GM19238 (cell line): ENCODE measurements around the gene LYST.
"Not testable (repeated sequence)": the region's sequence is repeated elsewhere in the genome, so short reads cannot be mapped to it uniquely, and the experiment has no call there.

Experiments
- DNase-seq: peaks from one replicate; pipeline ENCODE4 v3.0.0; 2011; ENCODE audit warnings: low spot score; ENCODE audit not compliant: insufficient read length

Gene LYST

DNA sequence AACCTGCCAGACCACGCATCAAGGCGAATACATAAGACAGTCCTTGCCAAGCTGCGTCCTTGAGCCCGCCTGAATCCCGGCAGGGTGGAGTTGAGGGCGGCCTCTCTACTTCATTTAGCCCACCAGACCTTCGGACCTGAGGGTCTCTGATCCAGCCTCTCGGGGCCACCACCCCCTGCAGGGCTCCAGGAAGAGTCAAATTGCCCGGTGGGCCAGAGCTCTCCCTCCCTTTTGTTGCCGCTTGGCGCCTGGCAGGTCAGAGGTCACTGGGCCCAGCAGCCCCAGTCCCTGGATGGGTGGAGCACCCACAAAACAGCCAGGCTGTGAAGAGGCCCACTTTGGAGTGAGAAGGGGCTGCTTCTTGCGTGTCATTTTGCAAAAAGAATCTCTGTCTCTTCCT lies 226.1 kb downstream of the LYST start:
- DNase-seq, result no peak

DNA sequence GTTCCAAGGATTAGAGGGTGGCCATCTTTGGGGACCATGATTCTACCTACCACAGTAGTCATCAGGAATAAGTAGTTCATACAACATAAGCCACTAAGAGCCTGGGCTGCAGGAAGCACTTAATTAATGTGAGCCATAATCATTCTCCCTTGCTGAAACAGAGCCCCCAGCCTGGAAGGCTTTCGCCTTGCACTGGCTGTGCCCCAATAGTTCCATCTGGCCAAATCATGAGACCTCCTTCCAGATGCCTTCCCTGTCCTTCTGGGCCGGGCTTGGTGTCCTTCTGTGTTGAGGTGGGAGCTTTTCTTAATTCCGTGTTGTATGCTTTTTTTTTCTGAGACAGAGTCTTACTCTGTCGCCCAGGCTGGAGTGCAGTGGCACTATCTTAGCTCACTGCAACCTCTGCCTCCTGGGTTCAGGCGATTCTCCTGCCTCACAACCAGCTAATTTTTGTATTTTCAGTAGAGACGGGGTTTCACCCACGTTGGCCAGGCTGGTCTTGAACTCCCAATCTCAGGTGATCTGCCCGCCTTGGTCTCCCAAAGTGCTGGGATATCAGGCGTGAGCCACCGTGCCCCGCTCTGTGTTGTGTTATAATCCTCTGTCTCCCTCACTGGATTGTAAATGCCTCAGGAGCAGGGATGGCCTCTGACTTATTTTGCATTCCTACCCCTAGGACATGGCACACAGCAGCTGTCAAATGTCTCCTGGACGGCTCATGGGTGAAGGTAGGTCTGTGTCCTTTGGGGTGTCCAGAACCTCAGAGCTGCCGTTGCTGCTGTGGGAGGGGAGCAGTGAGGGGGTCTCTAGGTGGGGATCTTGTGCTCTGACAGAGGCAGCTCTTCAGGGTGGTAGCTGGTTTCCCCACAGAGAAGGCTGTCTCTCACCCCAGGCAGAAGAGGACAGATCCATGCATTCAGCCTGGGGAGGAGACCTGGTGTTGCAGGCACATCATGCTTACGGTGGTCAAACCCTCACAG lies 227.2 kb downstream of the LYST start:
- DNase-seq, result no peak

DNA sequence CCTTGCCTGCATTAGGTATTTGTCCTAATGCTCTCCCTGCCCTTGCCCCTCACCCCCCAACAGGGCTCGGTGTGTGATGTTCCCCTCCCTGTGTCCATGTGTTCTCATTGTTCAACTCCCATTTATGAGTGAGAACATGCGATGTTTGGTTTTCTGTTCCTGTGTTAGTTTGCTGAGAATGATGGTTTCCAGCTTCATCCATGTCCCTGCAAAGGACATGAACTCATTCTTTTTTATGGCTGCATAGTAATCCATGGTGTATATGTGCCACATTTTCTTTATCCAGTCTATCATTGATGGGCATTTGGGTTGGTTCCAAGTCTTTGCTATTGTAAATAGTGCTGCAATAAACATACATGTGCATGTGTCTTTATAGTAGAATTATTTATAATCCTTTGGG lies 228.1 kb downstream of the LYST start:
- DNase-seq, result not testable (repeated sequence)

DNA sequence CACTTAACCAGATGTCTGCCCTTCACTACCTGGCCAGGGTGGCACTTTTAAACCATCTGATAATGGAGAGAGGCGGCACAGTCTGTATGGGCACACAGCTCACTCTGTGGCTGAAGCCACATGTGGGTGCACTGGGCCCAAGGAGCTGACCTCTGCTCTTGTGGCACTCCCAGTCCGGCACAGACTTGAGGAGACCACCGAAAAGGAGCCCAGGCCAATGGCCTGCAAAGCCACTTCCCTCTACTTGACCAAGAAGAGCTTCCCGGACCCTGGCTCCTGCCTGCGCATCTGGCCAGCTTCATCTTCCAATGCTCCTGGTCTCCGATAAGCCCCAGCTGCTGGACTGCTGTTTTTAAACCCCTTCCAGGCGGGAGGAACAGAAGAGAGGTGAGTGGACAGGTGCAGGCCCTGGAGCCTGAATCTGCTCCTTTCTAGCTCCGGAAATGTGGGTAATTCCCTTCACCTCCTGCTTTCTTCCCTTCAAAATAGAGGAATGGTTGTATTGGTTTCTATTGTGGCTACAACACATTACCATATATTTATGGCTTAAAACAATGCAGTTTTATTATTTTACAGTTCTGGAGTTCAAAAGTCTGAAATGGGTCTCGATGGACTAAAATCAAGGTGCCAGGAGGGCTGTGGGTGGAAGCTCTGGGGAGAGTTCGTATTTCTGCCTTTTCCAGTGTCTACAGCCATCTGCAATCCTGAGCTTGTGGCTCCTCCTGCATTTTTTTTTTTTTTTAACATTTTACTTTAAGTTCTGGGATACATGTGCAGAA lies 228.8 kb downstream of the LYST start:
- DNase-seq, result no peak

DNA sequence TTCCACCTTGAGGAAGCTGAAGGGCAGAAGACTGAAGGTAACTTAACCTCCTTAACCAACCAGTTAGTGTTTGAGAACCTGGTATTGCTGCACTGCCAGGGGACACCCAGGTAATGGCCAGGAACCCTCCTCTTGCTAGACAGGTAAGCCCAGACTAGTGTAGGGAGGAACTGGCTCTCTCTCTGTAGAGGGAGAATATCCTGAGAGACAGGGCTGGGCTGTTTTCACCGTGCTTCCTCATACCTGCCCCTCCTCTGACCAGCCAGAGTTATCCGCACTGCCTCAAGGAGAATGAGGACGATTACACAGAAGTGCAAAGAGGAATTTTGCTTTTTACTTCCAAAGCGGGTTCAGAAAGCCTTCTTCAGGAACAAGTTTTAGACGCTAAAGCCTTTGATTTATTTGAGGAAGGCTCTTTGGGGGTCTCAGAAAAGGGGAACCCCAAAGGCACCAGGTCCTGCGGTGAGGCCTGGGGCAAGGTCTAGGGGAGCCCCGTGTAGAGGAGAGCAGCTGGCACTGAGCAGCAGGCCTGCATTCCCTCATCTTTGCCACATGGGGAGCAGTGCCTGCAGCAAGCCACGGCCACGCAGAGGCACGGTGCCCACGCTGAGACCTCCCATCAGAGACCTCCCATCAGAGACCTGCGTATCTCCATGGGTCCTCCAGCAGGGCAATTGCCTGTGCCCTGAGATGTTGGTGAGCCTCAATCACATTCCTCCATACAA lies 230.6 kb downstream of the LYST start:
- DNase-seq, result no peak

DNA sequence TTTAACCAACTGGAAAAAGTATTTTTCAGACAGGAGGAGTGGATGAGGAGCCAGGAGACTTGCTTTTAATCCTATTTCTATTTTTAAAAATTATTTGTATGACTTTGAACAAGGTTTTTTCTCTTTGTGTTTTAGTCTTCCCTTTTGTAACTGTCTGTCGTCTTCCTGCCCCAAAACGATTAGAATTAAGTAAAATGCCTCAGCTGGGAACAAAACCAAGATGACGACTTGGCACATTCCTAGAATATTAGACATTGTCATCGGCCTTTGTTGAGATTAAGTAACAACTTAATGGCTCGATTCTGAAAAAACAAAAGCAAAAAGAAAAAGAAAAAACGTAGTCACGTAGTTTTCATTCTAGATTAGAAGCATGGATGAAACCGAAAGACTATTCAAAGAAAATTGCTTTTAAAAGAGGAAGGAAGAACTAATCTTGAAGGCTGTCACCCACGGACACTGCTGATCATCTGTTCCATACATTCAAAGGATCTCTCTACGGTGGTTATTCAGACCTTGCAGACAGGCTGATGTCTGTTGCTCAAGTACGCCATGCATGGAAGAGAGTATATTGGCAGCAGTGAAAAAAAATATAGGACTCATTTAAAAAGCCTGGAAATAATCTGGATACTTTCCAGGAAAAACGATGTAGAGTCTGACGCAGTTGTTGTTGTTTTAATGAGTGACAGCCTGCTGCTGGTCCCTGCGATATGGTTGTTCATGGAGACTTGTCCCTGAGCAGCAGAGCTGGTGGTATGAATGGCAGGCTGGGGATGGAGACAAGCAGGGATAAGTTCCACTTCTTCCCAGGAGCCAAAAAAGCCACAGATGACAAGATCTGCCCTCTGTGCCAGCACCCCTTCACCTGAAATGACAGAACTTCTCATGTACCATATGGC lies 234.0 kb downstream of the LYST start:
- no peak for DNase-seq

DNA sequence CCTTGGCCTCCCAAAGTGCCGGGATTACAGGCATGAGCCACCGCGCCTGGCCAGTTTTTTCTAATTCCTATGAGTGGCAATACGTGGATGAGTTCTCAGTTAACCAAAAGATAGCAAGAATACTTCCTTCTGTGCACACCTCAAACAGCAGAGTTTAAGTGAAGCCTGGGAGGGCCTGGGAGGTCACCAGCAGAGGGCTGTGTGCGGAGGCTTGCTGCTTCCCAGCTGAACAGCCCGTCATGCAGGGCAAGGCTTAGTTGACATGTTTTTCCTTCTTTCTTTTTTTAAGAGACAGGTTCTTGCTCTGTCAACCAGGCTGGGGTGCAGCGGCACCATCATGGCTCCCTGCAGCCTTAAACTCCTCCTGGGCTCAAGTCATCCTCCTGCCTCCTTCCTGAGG lies 234.9 kb downstream of the LYST start:
- DNase-seq, result no peak

DNA sequence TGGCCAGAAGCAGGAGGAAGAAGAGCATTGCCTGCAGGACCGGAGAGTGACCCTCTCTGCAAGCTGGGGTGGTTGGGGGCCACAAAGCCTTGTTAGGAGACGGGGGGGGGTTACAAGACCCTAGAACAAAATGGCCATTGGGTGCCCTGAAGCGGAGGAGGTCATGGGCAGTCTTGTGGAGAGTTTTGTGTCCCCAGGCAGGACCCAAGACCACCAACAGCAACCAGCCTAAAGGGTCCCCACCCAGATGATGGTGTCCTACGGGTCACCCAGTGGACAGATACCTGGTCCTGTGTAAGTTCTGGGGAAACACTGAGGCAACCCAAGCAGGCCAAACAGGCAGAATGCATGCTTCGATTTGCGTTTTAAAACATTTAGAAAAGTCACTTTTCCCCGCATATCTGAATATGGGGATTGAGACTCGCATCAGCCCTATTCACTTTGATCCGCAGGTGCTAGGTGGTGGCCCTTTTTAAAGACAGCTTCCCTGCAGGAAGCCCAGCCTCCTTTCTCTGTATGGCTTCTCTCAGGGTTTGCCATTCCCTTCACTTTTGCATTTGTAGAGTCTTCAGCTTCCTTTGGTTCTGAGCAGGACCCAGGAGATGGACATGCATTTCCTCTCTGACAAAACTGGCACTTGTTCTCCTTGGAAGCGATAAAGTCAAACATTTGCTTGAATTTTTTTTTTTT lies 238.2 kb downstream of the LYST start:
- no peak for DNase-seq

DNA sequence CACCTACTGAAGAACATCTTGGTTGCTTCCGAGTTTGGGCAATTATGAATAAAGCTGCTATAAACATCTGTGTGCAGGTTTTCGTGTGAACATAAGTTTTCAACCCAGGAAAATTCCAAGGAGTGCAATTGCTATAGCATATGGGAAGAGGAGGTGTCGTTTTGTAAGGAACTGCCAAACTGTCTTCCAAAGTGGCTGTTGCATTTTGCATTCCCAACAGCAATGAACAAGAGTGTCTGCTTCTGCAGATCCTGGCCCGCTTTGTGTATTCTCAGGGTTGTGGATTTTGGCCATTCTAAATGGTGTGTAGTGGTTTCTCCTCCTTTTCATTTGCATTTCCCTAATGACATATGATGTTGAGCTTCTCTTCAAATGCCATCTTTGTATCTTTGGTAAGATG lies 240.9 kb downstream of the LYST start:
- no peak for DNase-seq

DNA sequence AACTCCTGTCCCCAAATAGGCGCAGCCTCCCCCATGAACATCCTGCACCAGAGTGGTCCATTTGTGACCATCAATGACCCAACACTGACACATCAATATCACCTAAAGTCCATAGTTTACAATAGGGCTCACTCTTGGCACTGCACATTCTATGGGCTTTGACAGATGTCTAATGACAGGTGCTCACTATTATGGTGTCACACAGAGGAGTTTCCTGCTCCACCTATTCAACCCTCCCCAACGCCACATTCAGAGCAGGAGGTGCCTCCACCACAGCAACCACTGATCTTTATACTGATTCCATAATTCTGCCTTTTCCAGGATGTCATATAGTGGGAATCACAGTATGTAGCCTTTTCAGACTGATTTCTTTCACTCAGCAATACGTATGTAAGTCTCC lies 241.4 kb downstream of the LYST start:
- no peak for DNase-seq

DNA sequence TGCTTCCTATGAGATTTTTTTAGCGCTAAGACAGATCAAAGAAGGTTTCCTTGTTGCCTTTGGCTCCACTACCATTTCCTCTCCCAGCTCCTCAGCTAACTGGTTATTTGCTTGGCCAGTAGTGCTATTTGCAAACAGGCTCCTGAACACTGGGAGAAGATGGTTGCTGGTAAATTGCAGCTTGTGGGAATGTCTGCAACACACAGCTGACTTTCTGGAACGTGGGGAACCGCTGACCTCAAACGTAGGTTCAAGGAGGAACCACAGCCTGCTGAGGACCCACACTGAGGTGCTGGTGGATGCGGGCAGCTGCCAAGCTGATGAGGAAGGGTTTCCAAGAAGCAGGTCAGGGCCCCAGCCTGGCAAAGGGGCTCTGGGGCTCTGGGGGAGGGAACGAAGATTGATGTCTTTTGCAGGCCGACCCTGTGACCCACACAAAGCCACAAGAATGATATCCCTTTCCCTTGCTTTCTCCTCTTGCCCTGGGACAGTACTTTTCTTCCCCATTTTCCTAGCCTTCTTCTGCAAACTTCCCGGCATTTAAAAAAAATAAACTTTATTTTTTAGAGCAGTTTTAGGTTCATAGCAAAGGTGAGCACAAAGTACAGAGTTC lies 241.9 kb downstream of the LYST start:
- no peak for DNase-seq

DNA sequence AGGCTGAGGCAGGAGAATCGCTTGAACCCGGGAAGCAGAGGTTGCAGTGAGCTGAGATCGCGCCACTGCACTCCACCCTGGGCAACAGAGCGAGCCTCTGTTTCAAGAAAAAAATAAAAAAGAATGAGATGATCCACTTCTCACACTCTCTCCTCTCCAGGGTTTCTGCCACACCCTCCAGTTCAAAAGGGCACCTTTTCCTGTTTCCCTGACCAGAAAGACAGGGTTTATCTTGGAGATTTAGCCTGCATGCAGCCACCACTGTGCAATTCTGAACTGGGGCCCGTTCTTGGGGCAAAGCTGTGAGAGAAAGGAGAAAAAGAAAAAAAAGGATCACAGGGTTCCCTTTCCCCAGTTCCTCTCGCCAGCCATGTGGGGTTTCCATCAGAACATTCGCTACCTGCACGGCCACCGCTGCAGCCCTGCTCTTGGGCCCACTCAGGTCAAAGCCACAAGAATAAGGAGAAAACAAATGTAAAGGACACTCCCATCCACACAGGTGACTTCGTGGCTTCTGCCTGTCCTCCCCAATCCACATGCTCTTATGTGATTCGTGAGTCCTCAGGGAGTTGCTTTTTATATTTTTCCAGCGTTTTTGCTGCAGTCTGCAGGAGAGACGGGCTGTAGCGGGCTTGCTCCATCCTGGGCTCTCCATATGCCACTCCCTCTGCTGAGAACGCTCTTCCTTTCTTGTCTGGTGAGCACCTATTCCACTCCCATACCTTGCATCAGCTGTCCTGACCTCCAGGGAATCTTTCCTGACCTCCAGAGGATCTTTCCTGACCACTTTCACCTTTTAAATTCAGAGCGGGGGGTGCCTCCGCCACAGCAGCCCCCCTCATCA lies 243.5 kb downstream of the LYST start:
- DNase-seq, result no peak

DNA sequence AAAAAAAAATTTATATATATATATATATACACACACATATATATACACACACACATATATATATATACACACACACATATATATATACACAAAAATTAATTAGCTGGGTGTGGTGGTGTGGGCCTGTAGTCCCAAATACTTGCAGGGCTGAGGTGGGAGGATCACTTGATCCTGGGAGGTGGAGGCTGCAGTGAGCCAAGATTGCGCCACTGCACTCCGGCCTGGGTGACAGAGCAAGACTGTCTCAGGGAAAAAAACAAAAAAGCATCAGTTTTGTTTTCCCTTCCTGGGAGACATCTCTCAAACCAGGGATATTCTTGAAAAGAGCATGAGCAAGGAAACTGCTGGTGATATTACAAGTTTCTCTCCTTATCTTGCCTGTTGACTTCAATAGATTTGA lies 247.6 kb downstream of the LYST start:
- DNase-seq, result not testable (repeated sequence)

DNA sequence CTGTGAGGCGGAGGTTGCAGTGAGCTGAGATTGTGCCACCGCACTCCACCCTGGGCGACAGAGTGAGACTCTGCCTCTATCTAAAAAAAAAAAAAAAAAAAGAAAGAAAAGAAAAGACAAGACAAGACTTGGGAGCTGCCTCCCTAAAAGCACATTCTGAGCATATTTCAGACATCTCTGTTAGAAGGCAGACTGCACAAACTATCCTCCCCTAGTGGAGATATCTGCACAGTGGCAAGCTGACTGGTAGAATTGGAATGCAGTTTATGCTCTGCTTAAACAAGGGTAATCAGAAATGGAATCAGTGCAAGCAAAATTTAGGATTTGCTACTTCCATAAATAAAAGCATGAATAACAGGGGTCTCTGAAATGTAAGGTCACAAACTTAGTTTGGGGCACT lies 248.9 kb downstream of the LYST start:
- no peak for DNase-seq

DNA sequence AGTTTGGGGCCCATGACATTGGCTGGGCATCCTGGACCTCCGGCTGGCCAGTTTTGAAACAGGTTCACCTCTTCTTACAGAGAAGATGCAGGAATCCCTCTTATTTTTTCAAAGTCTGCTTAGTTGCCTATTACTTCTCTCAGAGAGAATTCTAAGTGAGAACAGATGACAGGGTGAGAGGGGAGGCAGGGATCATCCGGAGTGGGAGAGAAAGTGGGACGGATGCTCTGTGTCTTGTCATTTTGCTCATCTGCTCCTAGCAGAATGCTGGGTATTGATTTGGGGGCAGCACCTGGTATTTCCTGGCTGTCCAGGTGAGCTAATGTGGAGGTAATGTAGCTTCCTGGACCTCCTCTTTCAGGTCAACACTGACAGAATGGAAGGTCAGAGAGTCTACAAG lies 249.6 kb downstream of the LYST start:
- DNase-seq, result no peak

DNA sequence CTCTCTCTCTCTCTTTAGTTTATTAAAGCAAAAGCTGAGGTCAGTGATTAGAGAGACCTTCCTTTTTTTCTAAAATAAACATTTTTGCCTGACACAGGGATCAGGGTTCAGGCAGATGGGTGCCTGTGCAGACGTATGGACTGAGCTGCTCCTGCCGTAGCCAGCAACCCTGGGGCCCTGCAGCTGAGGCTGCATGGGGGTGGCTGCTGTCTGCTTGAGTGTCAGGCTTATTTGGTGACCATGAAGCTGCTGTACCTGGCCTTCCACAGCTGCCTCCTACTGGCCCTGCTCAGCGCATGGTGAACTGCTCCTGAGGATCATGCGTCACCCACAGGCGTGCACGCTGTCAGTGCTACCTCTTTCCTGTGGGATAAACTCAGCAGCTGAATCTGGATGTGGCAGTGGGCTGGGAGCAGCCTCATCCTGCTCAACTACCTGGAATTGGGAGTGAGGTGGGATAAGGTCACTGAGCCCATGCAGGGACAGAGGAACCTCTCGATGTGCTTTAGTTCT lies 252.2 kb downstream of the LYST start:
- no peak for DNase-seq

DNA sequence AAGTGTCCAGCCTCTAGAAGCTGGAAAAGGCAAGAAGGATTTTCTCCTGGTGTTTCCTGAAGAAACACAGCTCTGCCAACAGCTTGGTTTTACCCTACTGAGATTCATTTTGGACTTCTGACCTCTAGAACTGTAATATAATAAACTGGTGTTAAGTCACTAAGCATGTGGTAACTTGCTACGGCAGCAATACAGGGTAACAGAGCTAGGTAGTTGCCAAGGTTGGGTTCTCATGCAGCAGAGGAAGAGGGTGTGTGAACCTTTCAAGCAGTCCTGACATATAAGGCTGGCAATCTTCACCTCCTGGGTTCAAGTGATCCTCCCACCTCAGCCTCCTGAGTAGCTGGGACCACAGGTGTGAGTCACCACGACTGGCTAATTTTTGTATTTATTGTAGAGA lies 253.1 kb downstream of the LYST start:
- DNase-seq, result no peak

DNA sequence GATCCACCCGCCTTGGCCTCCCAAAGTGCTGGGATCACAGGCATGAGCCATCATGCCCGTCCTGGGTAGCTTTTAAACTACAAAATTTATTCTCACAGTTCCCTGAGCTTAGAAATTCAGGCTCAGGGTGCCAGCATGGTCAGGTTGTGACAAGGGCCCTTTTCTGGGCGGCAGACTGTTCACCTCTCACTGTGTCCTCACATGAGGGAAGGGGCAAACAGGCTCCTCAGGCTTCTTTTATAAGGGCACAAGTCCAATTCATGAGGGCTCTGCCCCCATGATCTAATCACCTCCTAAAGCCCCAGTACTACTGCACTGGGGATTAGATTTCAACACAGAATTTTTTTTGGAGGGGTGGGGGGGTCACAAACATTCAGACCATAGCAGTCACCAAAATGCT lies 253.9 kb downstream of the LYST start:
- DNase-seq, result no peak
